SK-N-SH treated with all-trans-retinoic acid at 6 μM for 48 hours (cell line): ENCODE data around the gene CIDEC.

Source experiments
- PPARA ChIP-seq: fragments of 250-450 bp; sonication (Bioruptor Pico); IDR thresholded peaks from 2 replicates; pipeline ENCODE4 v1.5.0; 2020; ENCODE audit warnings: mild to moderate bottlenecking, borderline replicate concordance
- RARB ChIP-seq: fragments of 250-450 bp; sonication (Bioruptor Pico); IDR thresholded peaks from 2 replicates; pipeline ENCODE4 v1.8.0; 2021; ENCODE audit warnings: mild to moderate bottlenecking, moderate library complexity
- ZFP30 ChIP-seq: fragments of 450-650 bp; formaldehyde crosslinking; IDR thresholded peaks from 2 replicates; pipeline ENCODE4 v1.5.0; 2022; ENCODE audit warnings: mild to moderate bottlenecking, moderate library complexity
- TF ChIP-seq, protein P1 (sequence below): fragments of 250-450 bp; sonication (Bioruptor Pico); IDR thresholded peaks from 2 replicates; pipeline ENCODE4 v1.8.0; 2020; ENCODE audit warnings: mild to moderate bottlenecking, moderate library complexity, borderline replicate concordance

DNA sequence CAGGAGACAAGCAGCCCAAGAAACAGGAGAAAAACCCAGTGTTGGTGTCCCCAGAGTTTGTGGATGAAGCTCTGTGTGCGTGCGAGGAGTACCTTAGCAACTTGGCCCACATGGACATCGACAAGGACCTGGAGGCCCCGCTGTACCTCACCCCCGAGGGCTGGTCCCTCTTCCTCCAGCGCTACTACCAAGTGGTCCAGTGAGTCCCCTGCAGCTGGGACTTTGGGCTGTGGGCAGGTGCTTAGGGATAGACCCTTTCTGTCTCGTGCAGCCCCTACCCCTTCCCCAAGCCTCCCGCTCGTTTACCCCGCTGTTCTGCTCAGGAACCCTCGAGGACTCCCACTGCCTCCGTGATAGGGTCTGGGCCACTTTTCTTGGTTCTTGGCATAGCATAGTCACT is 59.5 kb downstream of the CIDEC start:
- TF ChIP-seq PPARA (CRISPR knock-in tag) (no peak), RARB (CRISPR knock-in tag) (no peak), ZFP30 (CRISPR knock-in tag) (no peak)
- TF ChIP-seq, protein P1, sequence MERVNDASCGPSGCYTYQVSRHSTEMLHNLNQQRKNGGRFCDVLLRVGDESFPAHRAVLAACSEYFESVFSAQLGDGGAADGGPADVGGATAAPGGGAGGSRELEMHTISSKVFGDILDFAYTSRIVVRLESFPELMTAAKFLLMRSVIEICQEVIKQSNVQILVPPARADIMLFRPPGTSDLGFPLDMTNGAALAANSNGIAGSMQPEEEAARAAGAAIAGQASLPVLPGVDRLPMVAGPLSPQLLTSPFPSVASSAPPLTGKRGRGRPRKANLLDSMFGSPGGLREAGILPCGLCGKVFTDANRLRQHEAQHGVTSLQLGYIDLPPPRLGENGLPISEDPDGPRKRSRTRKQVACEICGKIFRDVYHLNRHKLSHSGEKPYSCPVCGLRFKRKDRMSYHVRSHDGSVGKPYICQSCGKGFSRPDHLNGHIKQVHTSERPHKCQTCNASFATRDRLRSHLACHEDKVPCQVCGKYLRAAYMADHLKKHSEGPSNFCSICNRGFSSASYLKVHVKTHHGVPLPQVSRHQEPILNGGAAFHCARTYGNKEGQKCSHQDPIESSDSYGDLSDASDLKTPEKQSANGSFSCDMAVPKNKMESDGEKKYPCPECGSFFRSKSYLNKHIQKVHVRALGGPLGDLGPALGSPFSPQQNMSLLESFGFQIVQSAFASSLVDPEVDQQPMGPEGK (CRISPR knock-in tag) = no peak
